ENCODE results near the gene ZNF567. TPM values are rescaled to one million over a fixed set of nuclear protein-coding genes. Genes with fewer than 3 reads are reported as not detected.

The ZNF567 gene
- polyA plus RNA-seq, result 6.9 and 15.1 TPM in 2 replicates

DNA sequence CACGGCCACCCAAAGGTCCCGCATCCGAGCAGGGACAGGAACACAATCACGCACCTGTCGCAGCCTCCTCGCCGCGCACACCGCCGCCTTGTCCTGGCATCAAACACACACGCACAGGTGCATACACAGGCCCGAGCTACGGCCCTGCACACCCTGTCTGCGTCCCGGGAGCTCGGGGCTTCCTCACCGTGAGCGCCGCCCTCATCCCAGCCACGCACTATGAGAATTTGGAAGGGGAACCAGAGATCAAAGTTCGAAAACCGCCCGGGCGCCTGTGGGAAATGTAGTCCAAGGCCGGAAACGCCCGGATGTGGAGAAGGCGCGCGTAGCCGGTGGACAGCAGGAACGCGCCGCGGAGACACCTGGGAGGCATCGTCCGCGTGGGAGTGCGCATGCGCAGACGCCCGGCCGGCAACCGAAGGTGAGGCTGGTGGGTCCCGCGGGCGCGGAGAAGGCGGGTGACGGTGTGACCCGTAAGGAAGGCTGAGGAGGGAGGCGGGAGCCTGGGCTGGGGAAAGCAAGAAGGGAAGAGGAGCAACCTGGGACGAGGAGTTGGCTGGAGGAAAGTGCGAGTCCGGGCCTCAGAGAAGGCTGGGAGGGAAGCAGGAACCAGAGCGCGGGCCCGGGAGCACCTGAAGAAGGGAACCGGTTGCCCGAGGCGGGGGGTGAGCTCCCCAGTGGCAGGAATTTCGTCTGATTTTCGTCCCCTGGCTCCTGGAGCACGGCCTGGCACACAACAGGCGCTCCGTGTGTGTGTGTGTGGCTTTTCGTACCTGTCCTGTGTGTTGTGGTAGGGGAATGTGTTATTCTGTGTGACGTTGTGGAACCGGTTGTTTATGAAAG, at the start of gene ZNF567:
ZNF567 (plus strand) TSS at position 399 of the 843 bp plus-strand sequence. CDS start 7,256 bp downstream, outside the sequence.

Other genes starting within 250 kb of the ZNF567 start
- gene ZNF566, start 198.1 kb upstream of the ZNF567 start, polyA plus RNA-seq, result 4.7 and 7.6 TPM in 2 replicates
- gene ZNF260, start 159.3 kb upstream of the ZNF567 start, polyA plus RNA-seq, result 17.6 and 17.7 TPM in 2 replicates
- 11.8 and 17.0 TPM in 2 replicates for gene ZNF529, start 114.3 kb upstream of the ZNF567 start, polyA plus RNA-seq
- gene ZNF382, start 82.3 kb upstream of the ZNF567 start, polyA plus RNA-seq, result 7.0 and 7.6 TPM in 2 replicates
- gene ZNF461, start 20.8 kb upstream of the ZNF567 start, polyA plus RNA-seq, result 2.6 and 6.4 TPM in 2 replicates
- 0.17 and 0.25 TPM in 2 replicates for gene ZNF850, start 85.2 kb downstream of the ZNF567 start, polyA plus RNA-seq
- gene ZNF790, start 150.8 kb downstream of the ZNF567 start, polyA plus RNA-seq, result 5.0 and 6.5 TPM in 2 replicates
- 9.2 and 11.3 TPM in 2 replicates for gene ZNF345, start 163.3 kb downstream of the ZNF567 start, polyA plus RNA-seq
- 3.0 and 4.5 TPM in 2 replicates for gene ZNF829, start 228.7 kb downstream of the ZNF567 start, polyA plus RNA-seq
- 8.0 and 13.4 TPM in 2 replicates for gene ZNF568, start 228.7 kb downstream of the ZNF567 start, polyA plus RNA-seq